SU-DHL-6 (cell line): ENCODE data around the gene FAM53B.
A peak's percentile ranks its signal among the peaks of the same experiment; 100 is the strongest.

Experiments
- H2AFZ ChIP-seq: fragments of 200-600 bp; sonication (generic); 2 replicates; pipeline ENCODE4 v1.6.1; 2014; ENCODE audit warnings: low read depth, mild to moderate bottlenecking, moderate library complexity, mixed read lengths, antibody characterized with exemption, low read length; ENCODE audit not compliant: severe bottlenecking
- H3F3A ChIP-seq: fragments of 200-600 bp; shearing (Covaris generic); 2 replicates; pipeline ENCODE4 v1.6.0; 2016; ENCODE audit warnings: antibody characterized with exemption, mild to moderate bottlenecking; ENCODE audit not compliant: insufficient read depth
- H3K27ac ChIP-seq: fragments of 200-600 bp; sonication (generic); 2 replicates; pipeline ENCODE4 v1.5.1; 2016; ENCODE audit warnings: low read depth, mild to moderate bottlenecking, low read length, moderate library complexity, mixed read lengths
- H3K27me3 ChIP-seq: fragments of 200-600 bp; sonication (generic), shearing (Covaris generic); 2 replicates; pipeline ENCODE4 v1.6.0; 2014; ENCODE audit warnings: mild to moderate bottlenecking, low read length
- H3K36me3 ChIP-seq: fragments of 200-600 bp; sonication (generic); 2 replicates; pipeline ENCODE4 v1.6.1; 2014; ENCODE audit warnings: mild to moderate bottlenecking, low read length, mixed read lengths
- H3K4me2 ChIP-seq: fragments of 300-600, 200-600 bp; shearing (Covaris generic), sonication (generic); 2 replicates; pipeline ENCODE4 v1.6.0; 2014; ENCODE audit warnings: low read length, low read depth, mild to moderate bottlenecking; ENCODE audit not compliant: poor library complexity, severe bottlenecking
- H3K4me3 ChIP-seq: fragments of 200-600 bp; sonication (generic); 2 replicates; pipeline ENCODE4 v1.5.1; 2014; ENCODE audit warnings: antibody characterized with exemption, low read length, mild to moderate bottlenecking, mixed read lengths; ENCODE audit not compliant: insufficient read depth, poor library complexity, severe bottlenecking
- H3K79me2 ChIP-seq: fragments of 200-600 bp; sonication (generic); 2 replicates; pipeline ENCODE4 v1.6.1; 2014; ENCODE audit warnings: mild to moderate bottlenecking, low read length, moderate library complexity; ENCODE audit not compliant: insufficient read depth
- H3K9ac ChIP-seq: fragments of 200-600 bp; sonication (generic); 2 replicates; pipeline ENCODE4 v1.7.0; 2014; ENCODE audit warnings: mild to moderate bottlenecking, low read length
- H3K9me2 ChIP-seq: fragments of 200-600 bp; sonication (generic); replicated peaks from 2 replicates; pipeline ENCODE4 v1.6.1; 2014; ENCODE audit warnings: low read length; ENCODE audit not compliant: insufficient read depth
- H3K9me3 ChIP-seq: fragments of 200-600 bp; sonication (generic); 2 replicates; pipeline ENCODE4 v1.6.1; 2014; ENCODE audit warnings: low read length, mixed read lengths; ENCODE audit not compliant: insufficient read depth
- H4K20me1 ChIP-seq: fragments of 200-600 bp; sonication (generic); 2 replicates; pipeline ENCODE4 v1.6.1; 2014; ENCODE audit warnings: low read depth, mild to moderate bottlenecking, antibody characterized with exemption, low read length, moderate library complexity, mixed read lengths
- CTCF ChIP-seq: fragments of 200-600 bp; sonication (generic); IDR thresholded peaks from one replicate; pipeline ENCODE4 v1.5.1; 2017; ENCODE audit warnings: antibody characterized with exemption, mild to moderate bottlenecking, low read length, moderate library complexity; ENCODE audit not compliant: insufficient read depth, poor library complexity, severe bottlenecking
- EZH2phosphoT487 ChIP-seq: fragments of 200-600 bp; sonication (generic), shearing (Covaris generic); conservative IDR thresholded peaks from 2 replicates; pipeline ENCODE4 v1.6.1; 2018; ENCODE audit warnings: mild to moderate bottlenecking, antibody characterized with exemption, low read length, moderate library complexity, mixed read lengths

FAM53B gene

GRCh38 chr10:124648738-124649137, 95.4 kb downstream of the FAM53B start:
- Histone ChIP-seq H3K27me3 (no peaks in the 10 kb centered on the region), H2AFZ (no peak overlapping the region), H3K9ac (no peak overlapping the region), H3K79me2 (peaks cover 100% of the 10 kb centered on the region), H3K9me2 (no peaks in the 10 kb centered on the region), H3K36me3 (no peaks in the 10 kb centered on the region), H3K27ac (peak overlapping the region; percentile 15; the same call in 1 of the 2 replicates), H3K9me3 (no peaks in the 10 kb centered on the region), H4K20me1 (no peaks in the 10 kb centered on the region; the same call in 1 of the 2 replicates), H3K4me3 (no peak overlapping the region), H3K4me2 (no peak overlapping the region), H3F3A (0 out of 2 replicates have a peak, but pooled peaks cover 4% of the 10 kb centered on the region)
- no peak for TF ChIP-seq CTCF
- no peak for TF ChIP-seq EZH2phosphoT487

- Histone ChIP-seq H3K9ac (no peak overlapping the region), H4K20me1 (no peaks in the 10 kb centered on the region; the same call in 1 of the 2 replicates), H3K79me2 (peaks cover 100% of the 10 kb centered on the region), H3K9me3 (no peaks in the 10 kb centered on the region), H3K27me3 (no peaks in the 10 kb centered on the region), H3K4me3 (no peak overlapping the region), H3K27ac (peak overlapping the region; percentile 15), H3F3A (peaks cover 4% of the 10 kb centered on the region; the same call in 1 of the 2 replicates), H3K9me2 (no peaks in the 10 kb centered on the region), H3K36me3 (no peaks in the 10 kb centered on the region), H2AFZ (no peak overlapping the region), H3K4me2 (no peak overlapping the region)
- TF ChIP-seq EZH2phosphoT487 (no peak), CTCF (no peak)
Measured at GRCh38 chr10:124648131-124648475, 96.1 kb downstream of the FAM53B start.

GRCh38 chr10:124647421-124648130, 96.6 kb downstream of the FAM53B start:
- Histone ChIP-seq H4K20me1 (no peaks in the 10 kb centered on the region; the same call in 1 of the 2 replicates), H3K9ac (no peak overlapping the region), H3K9me3 (no peaks in the 10 kb centered on the region), H3K4me3 (no peak overlapping the region), H3K79me2 (peaks cover 100% of the 10 kb centered on the region), H2AFZ (no peak overlapping the region), H3K27me3 (no peaks in the 10 kb centered on the region), H3K4me2 (no peak overlapping the region), H3K27ac (peak overlapping the region; percentile 15), H3K36me3 (no peaks in the 10 kb centered on the region), H3K9me2 (no peaks in the 10 kb centered on the region), H3F3A (peaks cover 8% of the 10 kb centered on the region; the same call in 1 of the 2 replicates)
- TF ChIP-seq CTCF = no peak
- TF ChIP-seq EZH2phosphoT487 = no peak
